ENCODE data around the gene THEMIS.

The THEMIS gene

DNA sequence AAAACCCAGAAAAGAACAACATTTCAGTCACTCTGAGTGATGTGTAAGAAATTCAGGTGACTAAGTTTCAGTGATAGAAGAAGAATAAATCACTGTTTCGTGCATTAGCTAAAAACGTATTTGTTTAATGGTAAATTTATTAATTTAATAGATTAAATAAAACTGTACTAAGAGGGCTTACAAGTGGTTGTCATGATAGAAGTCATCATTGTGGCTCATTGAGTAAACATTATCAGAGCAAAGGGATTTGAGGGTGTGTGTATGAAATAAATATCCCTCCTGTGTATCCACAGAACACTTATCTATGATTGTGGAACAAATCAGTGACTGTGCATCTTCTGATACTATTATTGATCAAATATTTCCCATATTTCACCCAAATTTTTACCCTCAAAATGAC lies 40.1 kb downstream of the THEMIS start:
- no peak for DNase-seq (ENCODE audit: extremely low read depth in 1 of 2, low read depth in 1 of 2)

DNA sequence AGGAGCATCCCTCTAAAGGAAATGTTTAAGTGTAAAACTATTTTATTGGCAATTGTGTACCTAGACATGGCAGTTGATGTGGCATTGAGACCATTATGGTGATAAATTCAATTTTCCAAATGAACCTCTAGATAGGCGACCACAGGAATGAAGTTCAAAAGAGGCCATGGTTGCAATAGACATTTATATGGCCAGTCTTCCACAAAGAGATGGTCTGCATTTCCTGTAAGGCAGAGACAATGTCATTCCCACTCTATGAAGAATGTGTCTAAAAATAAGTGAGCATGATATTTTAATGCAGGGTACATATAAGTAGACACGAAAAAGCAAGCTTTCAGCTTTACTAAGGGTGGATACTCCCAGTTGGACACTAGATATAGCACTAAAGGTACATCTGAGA lies 40.9 kb downstream of the THEMIS start:
- no peak for DNase-seq (ENCODE audit: extremely low read depth in 1 of 2, low read depth in 1 of 2)

DNA sequence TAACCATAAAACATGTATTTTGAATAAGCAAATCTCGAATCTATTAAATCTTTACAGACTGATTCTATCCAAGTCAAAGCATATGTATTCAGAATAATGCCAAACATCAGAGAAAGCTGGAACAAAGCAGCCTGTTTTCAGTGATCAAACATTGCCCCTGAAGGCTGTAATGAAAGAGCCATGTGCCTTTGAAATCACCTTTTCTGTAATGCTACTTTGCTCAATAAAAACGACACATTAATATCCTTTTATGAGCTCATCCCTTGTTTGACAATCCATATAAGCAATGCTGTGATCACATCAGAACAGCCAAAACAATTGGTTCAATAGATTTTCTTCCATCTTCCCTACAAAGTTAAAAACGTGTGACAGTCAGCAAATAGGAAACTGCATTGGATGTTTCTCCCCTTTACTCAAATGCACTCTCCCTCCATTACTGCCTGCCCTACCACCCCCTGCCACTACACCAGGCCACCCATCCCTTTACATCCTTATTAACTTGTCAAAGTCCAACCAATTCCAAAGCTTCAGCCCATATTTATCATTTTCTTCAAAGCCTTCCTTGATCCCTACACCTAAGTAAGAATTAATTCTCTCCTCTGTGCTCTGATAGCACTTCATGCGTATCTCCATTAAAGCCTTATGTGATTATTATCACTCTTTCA lies 42.0 kb downstream of the THEMIS start:
- no peak for DNase-seq (ENCODE audit: extremely low read depth in 1 of 2, low read depth in 1 of 2)

DNA sequence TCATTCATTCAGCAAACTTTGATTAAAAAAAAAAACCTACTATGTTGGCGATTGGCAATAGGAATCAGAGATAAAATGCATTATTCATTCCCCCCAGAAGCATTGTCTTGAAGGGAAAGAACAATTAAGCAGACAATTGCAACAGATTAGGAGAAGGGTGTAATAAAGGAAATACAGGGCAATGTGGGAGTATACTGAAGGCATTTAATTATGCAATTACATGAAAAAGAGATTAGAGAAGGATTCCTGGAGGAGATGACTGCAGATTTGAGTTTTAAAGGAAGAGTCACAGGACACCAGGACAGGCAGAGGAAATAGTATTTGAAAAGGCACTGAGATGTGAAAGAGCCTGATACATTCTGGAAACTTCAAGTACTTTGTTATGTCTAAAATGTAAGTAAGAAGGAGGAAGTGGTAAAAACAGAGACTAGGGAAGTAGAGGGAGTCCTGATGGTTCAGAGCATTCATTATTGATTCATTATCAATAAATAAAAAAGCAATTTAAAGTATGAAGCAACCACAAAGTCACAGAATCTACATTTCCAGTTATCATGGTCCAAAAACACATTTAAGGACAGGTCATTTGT lies 43.7 kb downstream of the THEMIS start:
- DNase-seq (ENCODE audit: extremely low read depth in 1 of 2, low read depth in 1 of 2) = no peak

DNA sequence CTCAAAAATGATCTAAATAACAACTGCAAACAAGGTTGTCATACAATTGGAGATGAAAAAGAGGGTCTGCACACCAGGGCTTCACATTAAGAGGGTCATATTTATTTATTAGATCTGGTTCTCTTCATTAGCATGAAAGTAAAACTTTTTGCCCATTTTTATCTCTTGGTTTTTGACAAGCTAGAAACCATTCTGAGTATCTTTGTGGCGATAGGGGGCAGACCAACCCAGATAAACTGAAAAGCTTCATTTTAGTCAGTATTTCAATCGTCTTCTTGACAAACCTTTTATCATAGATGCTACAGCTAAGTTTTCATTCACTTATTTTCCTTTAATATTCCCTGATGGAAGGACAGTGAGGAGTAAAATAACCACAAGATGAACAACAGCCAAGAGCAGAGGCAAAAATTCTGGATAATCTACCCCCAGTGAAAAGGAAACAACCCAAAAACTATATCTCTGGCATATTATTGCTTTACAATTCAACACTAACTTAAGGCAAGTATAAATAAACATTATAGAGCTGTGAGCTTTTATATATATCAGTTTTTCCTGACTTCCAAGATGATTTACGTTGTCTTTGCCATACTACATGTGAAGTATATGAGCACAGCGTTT lies 45.2 kb downstream of the THEMIS start:
- DNase-seq (ENCODE audit: extremely low read depth in 1 of 2, low read depth in 1 of 2) = no peak

DNA sequence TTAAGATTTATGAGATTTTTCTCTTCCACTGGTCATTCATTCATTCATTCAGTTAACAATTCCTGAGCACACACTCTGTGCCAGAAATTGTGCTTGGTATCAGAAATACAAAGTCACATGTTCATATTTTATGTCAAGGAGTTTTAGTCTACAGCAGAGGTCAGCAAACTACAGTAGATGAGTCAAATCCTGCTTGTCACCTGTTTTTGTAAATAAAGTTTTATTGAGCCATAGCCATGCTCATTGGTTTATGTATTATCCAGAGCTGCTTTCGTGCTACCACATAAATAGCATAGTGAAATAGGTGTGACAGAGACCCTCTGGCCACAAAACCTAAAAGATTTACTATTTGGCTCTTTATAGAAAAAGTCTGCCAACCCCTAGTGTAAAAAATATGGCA lies 46.8 kb downstream of the THEMIS start:
- no peak for DNase-seq (ENCODE audit: extremely low read depth in 1 of 2, low read depth in 1 of 2)

DNA sequence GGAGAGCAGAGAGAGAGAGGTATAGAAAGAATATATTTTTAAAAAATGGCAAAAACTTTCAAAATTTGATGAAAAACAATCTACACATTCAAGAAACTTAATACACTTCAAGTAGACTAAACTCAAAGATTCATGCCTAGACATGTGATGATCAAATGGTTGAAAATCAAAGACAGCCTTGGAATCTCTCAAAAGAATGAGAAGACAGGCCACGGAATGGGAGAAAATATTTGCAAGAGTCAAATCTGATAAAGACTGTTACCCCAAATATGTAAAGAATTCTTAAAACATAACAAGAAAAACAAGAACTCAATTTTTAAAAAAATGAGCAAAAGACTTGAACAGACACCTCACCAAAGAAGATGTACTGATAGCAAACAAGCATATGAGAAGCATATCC lies 49.7 kb downstream of the THEMIS start:
- no peak for DNase-seq (ENCODE audit: extremely low read depth in 1 of 2, low read depth in 1 of 2)

DNA sequence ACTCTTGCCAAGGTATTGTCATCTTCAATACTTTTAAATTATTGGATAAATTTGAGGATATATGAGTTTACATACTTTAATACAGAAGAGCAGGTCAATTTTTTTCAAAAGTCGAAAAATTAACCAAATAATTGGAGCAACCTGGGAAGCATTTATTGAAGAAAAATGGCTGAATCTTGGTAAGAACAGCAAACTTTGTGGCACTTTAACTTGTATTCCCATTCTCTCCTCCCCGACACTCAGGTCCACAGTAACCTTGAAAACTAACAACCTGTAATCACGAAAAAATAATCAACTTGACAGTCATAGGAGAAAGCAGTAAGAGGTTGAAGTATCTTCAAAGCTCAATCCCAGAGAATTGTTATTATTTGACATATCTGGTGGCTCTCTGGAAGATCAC lies 55.6 kb downstream of the THEMIS start:
- no peak for DNase-seq (ENCODE audit: extremely low read depth in 1 of 2, low read depth in 1 of 2)

DNA sequence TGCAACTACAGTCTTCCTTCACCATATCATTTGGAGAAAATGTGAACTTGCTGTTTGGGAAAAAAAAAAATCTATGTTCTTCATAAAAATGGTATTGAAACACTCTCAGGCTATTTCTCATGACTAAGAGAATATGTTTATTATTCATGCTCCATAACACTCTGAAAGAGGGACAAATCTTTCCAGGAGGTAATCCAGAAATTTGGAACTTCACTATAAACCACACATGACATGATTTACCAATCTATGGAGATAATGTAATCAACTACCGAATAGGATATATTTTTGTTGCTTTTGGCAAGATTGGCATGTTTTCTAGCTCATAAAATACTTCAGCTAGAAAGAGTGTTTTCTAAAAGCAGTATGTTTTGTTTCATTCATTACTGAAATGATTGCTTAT lies 56.3 kb downstream of the THEMIS start:
- DNase-seq (ENCODE audit: extremely low read depth in 1 of 2, low read depth in 1 of 2) = no peak

DNA sequence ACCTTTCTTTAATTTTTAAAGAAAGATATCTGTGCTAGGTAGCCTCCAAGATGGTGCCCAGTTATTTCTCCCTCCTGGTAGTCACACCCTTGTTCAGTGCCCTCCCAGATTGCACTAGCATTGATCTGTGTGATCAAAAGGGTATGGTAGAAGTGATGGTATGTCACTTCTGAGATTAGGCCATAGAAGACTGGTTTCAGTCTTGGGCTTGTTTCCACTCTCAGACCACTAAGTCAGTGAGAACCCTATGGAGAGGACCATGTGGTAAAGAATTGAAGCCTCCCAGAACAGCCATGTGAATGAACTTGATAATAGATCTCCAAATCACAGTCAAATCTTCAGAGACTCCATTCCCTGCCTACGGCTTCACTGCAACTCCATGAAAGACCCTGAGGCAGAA lies 57.3 kb downstream of the THEMIS start:
- no peak for DNase-seq (ENCODE audit: extremely low read depth in 1 of 2, low read depth in 1 of 2)

DNA sequence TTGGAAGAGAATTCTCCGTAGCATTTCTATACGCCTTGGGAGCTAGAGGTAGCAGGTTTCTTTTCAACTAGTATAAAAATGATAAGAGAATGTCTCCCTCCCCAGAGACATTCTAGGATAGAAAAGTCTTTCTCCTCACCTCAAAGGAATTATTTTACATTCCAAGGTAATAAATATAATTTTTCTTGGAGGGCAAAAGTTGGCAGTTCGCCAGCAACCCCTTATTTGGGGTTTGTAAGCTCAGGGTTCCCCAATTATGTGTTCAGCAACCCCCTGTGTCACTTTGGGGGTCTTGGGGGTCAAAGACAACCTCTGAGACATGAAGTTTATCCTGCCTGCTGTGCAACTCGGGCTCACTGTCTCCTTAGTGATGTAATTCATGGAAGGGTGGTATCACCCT lies 58.3 kb downstream of the THEMIS start:
- no peak for DNase-seq (ENCODE audit: extremely low read depth in 1 of 2, low read depth in 1 of 2)

DNA sequence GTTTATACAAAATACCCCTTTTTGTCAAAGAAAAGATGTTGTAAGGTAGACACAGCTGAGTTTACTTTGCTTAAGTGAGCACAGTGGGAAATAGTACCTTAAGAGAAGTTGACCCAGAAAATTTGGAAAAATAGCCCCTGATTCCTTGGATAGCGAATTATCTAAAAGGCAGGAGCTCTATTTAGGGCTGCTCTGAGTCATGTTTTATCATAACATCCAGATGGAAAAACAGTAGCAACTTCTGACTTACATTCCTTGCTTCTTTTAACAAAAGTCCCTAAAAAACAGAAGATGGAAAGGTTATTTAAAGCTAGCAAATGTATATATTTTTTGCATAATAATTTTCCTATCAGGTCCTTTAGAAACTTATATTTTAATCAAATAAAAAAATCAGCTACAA lies 59.0 kb downstream of the THEMIS start:
- DNase-seq (ENCODE audit: extremely low read depth in 1 of 2, low read depth in 1 of 2) = no peak

DNA sequence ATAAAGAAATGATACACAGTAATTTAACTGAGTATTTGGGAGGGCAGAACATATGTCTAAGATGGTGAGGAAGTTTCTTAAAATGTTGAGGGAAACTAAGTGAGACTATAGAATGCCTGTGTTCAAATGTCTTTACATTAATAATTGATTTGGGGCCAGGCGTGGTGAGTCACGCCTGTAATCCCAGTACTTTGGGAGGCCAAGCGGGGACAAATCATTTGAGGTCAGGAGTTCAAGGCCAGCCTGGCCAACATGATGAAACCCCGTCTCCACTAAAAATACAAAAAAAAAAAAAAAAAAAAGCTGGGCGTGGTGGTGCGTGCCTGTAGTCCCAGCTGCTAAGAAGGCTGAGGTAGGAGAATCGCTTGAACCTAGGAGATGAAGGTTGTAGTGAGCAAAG lies 66.7 kb downstream of the THEMIS start:
- no peak for DNase-seq (ENCODE audit: extremely low read depth in 1 of 2, low read depth in 1 of 2)

DNA sequence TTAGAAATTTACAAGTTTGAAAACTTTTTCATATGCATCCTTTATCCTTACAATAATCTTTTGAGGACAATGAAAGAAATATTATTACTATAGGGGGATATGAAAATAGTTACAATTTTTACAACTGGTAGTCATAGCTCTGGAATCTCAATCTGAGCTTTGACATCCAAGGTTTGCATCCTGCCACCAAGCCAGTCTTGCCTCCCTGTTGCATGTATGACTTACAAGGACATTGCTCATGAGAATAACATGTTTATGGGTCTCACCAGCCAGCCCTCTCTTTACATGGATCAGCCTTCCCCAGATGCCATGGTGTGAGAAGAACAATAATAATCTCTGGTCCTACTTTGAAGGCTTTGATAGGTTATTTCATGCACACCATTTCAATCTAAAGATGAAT lies 67.5 kb downstream of the THEMIS start:
- DNase-seq (ENCODE audit: extremely low read depth in 1 of 2, low read depth in 1 of 2) = no peak

DNA sequence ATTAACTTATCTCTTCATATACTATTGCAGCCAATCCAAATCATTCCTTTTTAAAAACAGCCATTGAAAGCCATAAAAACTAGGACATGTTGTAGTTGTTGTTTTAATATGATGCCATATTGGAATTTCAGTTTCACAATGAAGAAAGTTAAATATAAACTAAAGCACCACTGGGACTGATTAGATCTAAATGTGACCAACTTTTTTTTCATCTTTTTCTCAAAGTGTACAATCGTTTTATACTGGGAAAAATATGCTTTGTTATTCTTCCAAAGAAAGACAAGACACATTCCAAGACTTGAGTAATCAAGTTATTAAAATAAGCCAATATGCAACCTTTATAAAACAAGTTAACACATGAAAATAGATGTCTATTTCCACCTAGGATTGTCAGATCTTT lies 68.5 kb downstream of the THEMIS start:
- no peak for DNase-seq (ENCODE audit: extremely low read depth in 1 of 2, low read depth in 1 of 2)

DNA sequence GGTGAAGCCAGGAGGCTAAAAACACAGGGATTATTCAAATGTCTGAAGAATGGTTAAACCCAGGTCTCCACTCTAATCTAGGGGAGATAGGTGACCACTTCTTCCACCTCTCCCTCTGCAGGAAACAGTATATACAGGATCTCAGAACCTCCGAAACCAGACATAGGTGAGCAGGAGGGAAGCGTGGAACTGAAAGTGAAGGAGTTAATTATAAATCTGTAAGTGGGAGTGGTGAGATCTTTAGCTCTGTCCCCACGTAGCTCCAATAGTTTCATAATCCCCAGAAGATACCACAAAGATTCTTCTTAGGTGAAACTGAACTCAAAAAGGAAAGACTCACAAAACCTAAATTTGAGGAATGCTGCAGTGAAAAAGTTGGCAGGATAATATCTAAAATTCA lies 76.8 kb downstream of the THEMIS start:
- DNase-seq (ENCODE audit: extremely low read depth in 1 of 2, low read depth in 1 of 2) = no peak

DNA sequence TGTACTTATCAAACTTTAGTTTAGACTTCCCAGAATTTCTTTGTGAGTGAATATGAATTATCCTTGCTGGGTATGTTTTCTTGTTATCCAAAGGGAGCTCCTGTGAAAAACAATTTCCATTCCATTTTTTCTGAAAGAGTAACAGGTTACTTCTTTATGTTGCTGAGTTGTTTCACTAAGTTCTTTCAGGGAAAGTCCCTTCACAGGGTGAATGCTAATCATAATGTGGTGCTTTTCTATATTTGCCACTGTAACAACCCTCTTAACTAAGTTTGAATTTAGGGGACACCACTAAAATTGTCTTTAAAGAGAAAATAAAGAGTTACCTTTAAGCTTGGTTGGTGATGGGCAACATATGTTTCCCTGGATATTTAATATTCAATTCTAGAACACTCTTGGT lies 79.4 kb downstream of the THEMIS start:
- DNase-seq (ENCODE audit: extremely low read depth in 1 of 2, low read depth in 1 of 2) = no peak

DNA sequence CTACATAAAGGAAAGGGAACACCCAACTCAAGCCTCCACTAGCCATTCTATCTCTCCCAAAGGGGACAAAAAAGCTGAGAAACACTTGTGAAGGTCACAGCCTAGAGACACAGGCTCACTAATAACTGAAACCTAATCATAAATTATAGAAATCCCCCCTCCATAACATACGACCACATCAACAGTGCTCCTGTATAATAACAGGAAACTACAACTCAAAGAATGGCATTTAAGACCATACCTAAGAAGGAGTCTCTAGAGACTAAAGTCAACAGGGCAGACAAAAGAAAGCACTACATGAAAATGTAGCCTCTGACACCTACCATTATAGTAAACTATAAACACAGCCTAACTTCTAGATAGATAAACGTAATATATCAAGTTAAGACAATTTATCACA lies 82.7 kb downstream of the THEMIS start:
- no peak for DNase-seq (ENCODE audit: extremely low read depth in 1 of 2, low read depth in 1 of 2)

DNA sequence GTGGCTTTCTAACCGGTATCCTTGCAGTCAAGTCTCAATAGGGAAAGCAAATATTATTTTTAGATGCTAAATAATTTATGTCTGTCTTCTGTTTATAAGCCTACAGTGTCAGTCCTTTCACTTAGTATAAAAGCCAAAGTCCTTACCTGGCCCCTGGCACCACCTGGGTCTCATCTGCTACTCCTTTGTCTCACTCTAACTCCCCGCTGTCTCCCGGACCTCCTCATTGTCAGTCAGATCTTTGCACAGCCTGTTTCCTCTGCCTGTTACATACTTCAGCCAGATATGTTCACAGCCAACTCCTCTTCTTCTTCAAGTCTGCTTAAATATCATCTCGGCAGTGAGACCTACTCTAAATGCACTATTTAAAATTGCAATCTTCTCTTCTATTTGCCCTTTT lies 84.2 kb downstream of the THEMIS start:
- no peak for DNase-seq (ENCODE audit: extremely low read depth in 1 of 2, low read depth in 1 of 2)

DNA sequence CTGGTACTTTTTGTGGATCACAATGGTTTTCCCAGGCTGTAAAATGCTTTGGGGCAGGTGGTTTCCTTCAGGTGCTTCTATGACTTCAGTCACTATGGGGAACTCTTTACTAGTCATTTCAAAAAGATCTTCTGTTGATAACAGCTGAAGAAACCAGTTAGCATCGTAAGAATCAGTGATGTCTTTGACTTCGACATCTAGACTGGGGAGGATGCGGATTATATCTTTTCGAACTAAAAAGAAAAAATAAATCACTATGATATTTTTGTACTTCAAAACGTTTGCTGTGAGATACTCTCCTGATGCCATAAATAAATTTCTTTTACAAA lies 87.2 kb downstream of the THEMIS start:
- DNase-seq (ENCODE audit: extremely low read depth in 1 of 2, low read depth in 1 of 2) = no peak

DNA sequence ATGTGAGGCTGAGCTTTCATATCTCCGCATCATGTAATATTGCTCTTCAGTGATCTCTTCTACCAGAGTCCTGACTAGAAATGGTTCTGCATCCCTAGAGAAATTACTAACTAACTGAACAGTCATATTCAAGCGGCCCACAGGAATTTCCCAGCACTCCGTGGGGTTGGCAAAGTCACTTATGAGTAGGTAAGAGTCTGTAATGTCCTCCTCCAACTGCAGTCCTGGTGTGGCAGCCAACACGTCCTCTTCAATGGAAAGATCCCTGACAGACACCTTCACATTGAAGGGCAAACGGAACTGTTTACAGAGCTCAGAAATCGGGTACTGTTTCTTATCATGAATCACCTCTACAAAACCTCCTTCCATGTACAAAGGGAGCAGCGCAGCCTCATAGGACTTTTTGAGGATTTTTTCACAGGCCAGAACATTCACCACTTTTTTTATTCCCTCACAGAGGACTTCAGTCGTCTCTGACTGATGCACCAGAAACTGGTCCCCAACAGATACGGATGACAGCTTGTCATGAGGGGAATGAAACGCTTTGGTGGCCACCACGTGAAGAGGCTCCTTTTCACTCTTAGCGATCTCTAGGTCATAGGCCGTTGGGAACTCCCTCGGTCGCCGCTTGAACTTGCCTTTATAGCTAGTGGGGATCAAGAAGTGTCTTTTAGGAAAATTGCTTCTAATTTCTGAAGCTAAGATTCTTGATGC lies 87.7 kb downstream of the THEMIS start:
- no peak for DNase-seq (ENCODE audit: extremely low read depth in 1 of 2, low read depth in 1 of 2)

DNA sequence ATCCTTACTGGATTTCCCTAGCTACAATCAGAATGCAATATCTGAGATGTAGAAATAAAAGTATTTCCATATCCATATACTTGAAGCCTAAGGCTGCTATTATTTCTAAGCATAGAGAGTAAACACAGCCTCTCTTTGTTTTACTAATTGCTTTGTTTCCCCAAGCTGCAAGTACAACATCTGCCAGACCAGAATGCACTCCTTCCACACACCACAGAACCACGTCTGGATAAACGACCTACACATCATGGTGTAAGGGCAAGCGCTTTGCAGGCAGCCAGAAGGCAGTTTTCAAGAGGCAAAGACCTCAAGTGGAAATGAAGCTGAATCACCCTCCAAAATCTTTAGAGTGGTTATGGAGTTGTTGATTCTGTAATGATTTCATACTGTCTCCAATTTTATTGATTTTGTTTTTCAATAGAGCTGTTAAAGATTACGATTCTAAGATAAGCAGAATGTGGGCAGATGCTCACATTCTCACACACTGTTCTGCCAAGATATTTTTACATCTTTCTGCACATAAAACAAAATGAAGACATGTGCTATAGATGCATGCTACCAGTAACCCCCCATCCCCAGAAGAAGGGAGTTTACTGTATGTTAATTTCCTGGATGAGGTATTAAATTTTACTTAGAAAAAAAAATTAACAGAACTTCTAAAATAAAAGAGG lies 88.8 kb downstream of the THEMIS start:
- no peak for DNase-seq (ENCODE audit: extremely low read depth in 1 of 2, low read depth in 1 of 2)

Data from activated CD8-positive, alpha-beta memory T cell treated with anti-CD3 and anti-CD28 coated beads for 1 hour (primary cell).